ENCODE data around the gene PSAPL1.

DNA sequence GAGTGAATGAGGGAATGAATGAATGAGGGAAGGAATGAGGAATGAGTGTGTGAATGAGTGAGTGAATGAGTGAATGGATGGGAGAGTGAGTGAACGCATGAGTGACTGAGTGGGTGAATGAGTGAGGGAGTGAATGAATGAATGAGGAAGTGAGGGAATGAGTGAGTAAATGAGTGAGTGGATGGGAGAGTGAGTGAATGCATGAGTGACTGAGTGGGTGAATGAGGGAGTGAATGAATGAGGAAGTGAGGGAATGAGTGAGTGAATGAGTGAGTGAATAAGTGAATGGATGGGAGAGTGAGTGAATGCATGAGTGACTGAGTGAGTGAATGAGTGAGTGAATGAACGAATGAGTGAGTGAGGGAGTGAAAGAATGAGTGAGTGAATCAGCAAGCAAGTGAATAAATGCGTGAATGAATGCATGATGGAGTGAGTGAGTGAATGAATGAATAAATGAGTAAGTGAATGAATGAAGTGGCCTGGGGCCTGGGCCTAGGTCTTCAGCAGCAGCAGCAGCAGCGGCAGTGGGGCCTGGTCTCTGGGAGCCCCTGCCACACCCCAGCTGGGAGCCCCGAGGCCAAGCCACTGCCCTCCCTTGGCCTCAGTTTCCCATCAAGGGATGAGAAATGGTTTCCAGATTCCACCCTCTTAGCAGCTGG lies 16.2 kb upstream of the PSAPL1 start:
- TF ChIP-seq EP300 (IDR thresholded peaks at IDR 0.05; ENCODE audit: borderline replicate concordance): no peak
- TF ChIP-seq, protein P1, sequence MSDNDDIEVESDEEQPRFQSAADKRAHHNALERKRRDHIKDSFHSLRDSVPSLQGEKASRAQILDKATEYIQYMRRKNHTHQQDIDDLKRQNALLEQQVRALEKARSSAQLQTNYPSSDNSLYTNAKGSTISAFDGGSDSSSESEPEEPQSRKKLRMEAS (IDR thresholded peaks at IDR 0.05): no peak
- TF ChIP-seq YY1 (IDR thresholded peaks at IDR 0.05; ENCODE audit: low read depth): no peak
- no peak for TF ChIP-seq TEAD4 (IDR thresholded peaks at IDR 0.05)
- no peak for TF ChIP-seq TAF1 (IDR thresholded peaks at IDR 0.05; ENCODE audit: low read depth)
- TF ChIP-seq FOXM1 (IDR thresholded peaks at IDR 0.05; ENCODE audit: borderline replicate concordance, low read depth): no peak
- no peak for TF ChIP-seq CREB1 (IDR thresholded peaks at IDR 0.05; ENCODE audit: low read depth)
- no peak for TF ChIP-seq CEBPB (IDR thresholded peaks at IDR 0.05)
- TF ChIP-seq TCF12 (IDR thresholded peaks at IDR 0.05; ENCODE audit: low read depth): no peak
- TF ChIP-seq, protein P2, sequence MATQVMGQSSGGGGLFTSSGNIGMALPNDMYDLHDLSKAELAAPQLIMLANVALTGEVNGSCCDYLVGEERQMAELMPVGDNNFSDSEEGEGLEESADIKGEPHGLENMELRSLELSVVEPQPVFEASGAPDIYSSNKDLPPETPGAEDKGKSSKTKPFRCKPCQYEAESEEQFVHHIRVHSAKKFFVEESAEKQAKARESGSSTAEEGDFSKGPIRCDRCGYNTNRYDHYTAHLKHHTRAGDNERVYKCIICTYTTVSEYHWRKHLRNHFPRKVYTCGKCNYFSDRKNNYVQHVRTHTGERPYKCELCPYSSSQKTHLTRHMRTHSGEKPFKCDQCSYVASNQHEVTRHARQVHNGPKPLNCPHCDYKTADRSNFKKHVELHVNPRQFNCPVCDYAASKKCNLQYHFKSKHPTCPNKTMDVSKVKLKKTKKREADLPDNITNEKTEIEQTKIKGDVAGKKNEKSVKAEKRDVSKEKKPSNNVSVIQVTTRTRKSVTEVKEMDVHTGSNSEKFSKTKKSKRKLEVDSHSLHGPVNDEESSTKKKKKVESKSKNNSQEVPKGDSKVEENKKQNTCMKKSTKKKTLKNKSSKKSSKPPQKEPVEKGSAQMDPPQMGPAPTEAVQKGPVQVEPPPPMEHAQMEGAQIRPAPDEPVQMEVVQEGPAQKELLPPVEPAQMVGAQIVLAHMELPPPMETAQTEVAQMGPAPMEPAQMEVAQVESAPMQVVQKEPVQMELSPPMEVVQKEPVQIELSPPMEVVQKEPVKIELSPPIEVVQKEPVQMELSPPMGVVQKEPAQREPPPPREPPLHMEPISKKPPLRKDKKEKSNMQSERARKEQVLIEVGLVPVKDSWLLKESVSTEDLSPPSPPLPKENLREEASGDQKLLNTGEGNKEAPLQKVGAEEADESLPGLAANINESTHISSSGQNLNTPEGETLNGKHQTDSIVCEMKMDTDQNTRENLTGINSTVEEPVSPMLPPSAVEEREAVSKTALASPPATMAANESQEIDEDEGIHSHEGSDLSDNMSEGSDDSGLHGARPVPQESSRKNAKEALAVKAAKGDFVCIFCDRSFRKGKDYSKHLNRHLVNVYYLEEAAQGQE (IDR thresholded peaks at IDR 0.05; ENCODE audit: low read depth): no peak
- TF ChIP-seq NFIC (IDR thresholded peaks at IDR 0.05): no peak
- TF ChIP-seq RAD21 (IDR thresholded peaks at IDR 0.05; ENCODE audit: low read depth): no peak
- TF ChIP-seq EGR1 (IDR thresholded peaks at IDR 0.05): no peak
- no peak for TF ChIP-seq ZBTB7A (IDR thresholded peaks at IDR 0.05; ENCODE audit: low read depth)
